Endometrial microvascular endothelial cells (primary cell): ENCODE measurements around the gene KLK3. TPM values are rescaled to one million over a fixed set of nuclear protein-coding genes. Genes with fewer than 3 reads are reported as not detected.

Experiments
- in situ Hi-C: cut with HindIII; loops from 2 replicates; pipeline ENCODE4 v1.10.0; 2017; ENCODE audit warnings: low sequenced_read_pairs, low pct_unique_long_range_greater_than_20kb; ENCODE audit errors: inconsistent ontology term
- total RNA-seq: library from RNA; depleted of rRNA; stranded (reverse); fragments of >200 nt; gene quantifications from one replicate; pipeline ENCODE4 v1.2.3, GENCODE V29; 2015; ENCODE audit errors: inconsistent ontology term

Gene KLK3
- total RNA-seq, 1 donor from 2014 or later, result not detected

DNA sequence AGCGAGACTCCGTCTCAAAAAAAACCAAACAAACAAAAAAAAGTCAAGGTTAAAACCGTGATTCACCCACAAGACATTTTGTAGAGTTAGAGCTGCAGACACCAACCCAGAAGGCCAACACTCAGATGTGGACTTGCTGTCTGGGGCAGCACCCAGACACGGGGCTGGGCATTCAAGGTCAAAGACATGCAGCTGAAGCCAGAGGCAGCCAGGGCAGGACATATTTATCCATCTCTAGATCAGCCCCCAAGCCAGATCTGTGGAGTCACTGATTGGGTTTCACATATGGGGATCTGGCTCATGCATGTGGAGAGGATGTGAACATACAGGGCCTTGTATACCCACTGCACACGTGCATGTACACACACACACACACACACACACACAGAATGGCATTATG is 24.9 kb upstream of the KLK3 start:
- in situ Hi-C loops, result no loop called here

DNA sequence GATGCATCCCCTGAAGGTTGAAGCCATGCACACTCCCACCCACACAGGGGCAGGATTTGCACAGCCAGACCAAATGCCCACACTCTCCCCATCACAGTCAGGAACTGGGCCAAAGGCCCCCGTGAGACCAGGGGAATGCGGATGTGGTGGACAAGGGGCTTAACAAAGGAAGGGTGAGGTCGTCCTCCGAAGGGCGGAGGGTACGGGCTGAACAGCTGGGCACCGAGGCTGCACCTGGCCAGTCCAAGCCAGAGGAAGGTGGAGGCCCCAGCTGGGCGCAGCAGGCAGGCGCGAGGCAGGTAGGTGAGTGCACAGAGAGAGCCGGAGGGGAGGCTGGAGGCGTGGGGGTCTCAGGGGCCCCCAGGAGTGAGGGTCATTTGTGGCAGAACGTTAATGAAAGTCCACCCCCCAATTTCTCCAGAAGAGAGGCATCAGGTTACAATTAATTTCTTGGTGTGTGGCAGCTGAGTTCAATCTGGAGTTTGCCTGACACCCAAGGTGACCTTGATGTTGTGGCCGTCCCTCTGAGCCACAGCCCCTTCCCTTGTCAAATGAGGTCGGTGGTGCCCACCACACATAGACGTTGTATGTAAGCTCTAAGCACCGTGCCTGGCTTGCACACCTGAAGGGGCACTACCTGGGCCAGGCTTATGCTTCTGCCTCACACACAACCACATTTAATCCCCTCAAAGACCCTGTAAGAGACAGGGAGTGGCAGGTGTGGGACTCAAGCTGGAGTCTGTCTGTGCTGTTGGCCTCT is 24.3 kb upstream of the KLK3 start:
- in situ Hi-C loops, result no loop called here

DNA sequence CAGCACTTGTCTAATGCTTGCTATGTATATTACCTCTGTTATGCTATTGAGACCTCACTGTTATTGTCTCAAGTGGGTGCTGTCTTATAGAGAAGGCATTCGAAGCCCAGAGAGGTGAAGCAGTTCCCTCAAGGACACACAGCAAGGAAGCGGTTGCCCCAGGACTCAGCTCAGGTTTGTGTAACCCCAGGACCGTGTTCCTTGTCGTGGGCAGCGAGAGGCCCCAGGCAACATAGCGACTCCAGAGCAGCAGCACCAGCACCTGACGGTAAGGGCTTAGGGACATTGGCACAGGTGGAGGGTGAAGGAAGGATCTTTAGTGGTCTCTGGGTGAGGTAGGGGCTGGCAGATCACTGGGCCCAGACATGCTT is 23.7 kb upstream of the KLK3 start:
- in situ Hi-C loops, result no loop called here

DNA sequence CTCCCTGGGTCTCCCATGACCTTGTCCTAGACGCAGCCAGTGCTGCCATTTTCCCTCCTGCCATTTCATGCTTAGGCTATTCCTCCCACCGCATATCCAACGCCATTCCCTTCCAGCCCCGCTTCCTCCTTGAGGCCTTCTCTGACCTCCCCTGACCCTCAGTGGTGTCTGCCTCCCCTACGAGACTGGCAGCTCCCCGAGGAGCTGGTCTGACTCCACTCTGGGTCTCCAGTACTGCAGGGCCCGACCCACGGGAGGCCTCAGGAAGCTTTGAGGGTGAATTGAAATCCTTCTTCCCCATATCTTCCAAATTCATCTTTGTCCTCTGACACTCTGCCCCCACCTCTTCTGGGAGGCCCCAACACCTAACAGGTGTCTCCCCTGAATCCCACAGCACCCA is 22.0 kb upstream of the KLK3 start:
- in situ Hi-C loops, result no loop called here

DNA sequence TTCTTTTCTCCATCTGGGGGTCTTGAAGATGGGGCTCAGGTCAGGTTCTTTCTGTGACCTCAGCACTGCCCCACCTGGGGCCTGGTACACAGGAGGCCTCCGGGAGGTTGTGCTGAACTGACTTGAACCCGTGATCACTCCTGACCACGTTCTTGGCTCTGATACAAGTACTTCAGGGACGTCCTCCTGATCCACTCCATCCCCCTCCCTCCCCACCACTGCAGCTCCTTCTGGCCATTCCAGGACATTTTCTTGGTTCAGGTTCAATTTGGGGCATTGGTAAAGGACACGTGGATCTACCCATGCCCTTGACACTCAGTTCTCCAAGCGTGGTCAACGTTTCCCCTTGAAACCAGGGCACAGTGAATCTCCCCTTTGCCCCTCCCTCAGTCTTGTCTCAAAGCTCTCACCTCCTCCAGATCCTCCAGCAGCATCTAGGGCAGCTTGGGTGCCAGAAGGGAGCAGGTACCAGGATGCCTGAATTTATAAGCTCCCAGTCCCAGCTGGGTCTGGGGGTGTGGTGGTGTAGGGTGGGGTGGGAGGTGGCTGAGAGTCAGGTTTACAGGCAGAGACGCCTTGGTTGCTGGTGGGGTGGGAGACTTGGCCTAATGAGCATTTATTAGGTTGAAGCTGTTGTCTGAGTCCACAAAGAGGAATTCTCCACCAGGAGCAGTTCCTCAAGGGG is 21.5 kb upstream of the KLK3 start, which contains the start of gene KLK15:
KLK15 (minus strand) TSS at position 458 of the 685 bp plus-strand sequence. CDS start 2,082 bp downstream, outside the sequence.
- in situ Hi-C loops, result no loop called here

DNA sequence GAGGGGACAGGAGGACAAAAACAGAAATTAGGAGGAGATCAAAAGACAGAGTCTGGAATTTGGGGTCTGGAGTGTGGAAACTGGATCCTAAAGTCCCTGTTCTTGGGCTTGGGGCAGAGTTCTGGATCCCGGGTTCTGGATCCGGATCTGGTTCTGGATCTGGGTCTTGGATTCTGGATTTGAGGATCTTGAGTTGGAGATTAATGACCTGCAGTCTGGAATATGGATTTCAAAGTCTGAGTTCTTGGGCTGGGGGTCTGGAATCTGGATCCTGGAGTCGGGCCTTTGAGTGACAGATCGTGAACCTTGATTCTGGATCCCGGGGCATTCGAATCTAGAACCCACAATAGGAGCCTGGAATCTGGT is 20.9 kb upstream of the KLK3 start:
- in situ Hi-C loops, result no loop called here

DNA sequence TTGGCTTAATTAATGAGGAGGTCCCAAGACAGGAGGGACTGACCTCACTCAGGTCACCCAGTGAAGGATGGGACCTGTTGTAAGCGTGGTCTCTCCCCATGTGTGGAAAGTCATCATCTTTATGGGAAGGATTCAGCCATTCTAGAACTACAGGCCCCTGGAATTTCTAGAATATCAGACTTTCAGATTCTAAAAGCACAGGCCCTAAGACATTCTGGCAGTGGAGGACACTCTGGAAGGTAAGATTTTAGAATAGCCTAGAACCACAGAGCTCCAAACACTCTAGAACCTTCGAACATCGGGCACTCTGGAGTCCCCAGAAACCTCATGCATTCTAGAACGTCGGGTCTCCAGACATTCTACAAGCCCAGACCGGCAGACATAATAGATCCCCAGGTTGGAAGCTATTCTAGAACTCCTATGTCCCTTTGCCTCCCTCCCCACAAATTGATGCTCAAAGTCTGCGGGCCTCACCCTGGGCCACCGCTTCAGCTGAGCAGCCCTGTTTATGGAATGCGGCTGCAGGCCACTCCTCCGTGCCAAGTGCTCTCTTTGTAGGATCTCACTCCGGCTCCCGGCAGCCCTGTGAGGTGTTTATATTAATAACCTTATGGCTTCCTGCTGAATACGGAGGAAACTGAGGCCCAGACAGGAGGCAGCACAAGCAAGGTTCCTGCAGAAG is 19.5 kb upstream of the KLK3 start:
- in situ Hi-C loops, result no loop called here

DNA sequence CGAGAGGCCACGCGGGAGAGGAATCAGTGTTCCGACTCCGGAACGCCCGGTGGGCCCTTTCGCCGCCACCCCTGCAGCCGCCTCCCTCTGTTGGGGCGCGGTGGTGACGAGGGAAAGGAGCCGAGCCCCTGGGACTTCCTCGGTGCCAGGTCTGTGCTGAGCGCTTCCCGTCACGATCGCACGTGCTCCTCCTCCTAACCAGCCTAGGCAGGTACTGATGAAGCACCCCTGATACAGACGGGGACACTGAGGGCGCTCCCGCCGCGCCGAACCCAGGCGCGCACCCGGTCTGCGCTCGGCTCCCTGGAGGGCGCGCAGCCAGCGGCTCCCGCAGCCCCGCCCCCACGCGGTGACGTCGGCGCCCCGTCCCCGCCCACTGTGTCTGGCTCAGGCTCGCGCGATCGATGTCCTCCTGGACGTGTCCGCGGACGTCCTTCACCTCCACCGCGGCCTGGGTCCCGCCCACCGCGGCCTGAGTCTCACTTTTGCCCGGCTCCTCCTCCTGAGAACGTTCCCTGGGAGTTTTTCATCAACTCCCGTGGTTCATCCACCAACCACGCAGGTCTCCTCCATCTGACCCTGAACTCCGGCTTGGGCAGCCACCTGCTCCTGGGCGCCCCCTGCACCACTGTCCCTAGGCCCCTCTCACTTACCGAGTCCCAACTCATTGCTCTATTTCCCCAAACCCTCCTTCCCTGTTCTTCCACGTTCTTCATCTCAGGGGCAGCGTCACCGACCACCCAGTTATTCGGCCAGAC is 18.8 kb upstream of the KLK3 start:
- in situ Hi-C loops, result no loop called here

DNA sequence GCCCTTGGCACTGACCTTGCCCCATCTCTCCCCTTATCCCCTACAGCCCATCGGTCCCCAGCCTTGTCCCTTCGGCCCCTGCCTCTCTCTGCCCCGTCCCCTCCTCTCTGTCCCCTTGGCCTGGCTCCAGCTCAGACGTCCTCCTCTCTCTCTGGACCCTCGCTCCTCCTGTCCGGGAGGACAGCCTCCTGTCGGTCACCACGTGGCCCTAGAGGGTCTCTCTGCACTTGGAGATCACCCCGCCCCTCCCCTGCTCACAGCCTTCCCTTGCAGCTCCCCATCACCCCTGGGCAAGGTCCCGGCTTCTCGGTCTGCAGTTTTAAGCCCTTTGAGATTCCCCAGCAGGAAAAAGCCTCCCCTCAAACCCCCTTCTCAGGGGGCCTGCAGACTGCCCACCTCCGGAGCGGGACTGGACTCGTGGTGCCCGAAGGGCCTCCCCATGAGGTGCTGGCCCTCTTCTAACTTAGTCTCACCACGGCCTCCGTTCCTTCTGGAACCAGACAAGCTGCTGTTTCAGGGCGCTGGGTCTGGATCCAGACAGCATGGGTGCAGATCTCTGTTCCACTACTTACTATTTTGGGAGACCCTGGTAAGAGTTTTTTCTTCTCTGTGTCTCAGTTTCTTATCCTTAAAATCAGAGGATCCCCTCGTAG is 18.0 kb upstream of the KLK3 start:
- in situ Hi-C loops, result no loop called here

DNA sequence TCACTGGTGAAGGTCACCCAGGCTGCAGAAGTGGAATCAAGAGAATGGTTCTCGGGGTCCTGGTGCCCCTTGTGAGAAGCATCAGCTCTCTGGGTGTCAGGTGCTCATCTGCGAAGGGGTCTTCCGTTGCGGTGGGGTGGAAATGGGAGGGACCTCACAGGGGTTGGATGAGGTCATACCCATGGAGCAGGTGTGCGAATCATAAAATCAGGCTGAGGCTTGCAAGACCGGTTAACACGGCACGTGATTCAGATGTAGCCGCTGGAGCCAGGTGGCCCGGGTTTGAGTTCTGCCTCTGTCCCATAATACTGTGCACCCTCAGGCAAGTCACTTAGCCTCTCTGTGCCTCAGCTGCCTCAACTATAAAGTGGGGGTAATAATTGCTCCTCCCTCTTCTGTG is 17.4 kb upstream of the KLK3 start:
- in situ Hi-C loops, result no loop called here

DNA sequence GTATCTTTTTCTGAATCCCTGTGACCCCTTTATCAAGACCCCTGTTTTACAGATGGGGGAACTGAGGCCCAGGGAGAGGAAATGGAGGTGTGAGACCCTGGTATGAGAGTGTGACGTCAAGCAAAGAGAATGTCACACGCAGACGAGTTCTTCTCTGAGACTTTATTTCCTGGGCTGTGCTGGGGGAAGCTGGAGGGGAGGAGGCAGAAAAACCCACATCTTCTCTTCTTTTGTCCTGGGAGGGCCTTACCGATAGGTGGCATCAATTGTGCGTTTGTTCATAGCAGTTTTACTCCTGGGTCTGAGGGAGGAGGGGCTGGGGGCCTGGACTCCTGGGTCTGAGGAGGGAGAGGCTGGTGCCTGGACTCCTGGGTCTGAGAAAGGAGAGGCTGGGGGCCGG is 16.5 kb upstream of the KLK3 start:
- in situ Hi-C loops, result no loop called here

DNA sequence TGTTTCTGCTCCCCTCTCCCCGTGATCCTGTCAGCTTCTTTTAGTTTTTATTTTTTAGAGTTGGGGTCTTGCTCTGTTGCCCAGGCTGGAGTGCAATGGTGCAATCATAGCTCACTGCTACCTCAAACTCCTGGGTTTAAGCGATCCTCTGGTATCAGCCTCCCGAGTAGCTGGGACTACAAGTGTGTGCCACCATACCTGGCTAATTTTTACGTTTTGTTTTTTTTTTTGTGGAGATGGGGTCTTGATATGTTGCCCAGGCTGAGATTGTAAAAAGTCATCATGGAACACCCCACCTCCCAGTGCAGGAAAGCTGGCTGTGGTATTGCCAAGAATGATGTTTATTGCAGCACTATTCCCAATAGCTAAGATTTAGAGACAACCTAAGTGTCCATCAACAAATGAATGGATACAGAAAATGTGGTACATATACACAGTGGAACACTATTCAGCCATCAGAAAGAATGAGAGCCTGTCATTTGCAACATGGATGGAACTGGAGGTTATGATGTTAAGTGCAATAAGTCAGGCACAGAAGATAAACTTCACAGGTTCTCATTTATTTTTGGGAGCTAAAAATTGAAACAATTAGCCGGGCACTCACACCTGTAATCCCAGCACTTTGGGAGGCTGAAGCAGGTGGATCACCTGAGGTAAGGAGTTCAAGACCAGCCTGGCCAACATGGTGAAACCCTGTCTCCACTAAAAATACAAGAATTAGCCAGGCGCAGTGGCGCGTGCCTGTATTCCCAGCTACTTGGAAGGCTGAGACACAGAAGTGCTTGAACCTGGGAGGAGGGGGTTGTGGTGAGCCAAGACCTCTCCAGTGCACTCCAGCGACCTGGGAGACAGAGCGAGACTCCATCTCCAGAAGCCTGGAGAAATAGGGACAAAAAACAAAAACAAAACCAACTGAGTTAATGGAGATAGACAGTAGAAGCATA is 14.7 kb upstream of the KLK3 start:
- in situ Hi-C loops, result no loop called here

DNA sequence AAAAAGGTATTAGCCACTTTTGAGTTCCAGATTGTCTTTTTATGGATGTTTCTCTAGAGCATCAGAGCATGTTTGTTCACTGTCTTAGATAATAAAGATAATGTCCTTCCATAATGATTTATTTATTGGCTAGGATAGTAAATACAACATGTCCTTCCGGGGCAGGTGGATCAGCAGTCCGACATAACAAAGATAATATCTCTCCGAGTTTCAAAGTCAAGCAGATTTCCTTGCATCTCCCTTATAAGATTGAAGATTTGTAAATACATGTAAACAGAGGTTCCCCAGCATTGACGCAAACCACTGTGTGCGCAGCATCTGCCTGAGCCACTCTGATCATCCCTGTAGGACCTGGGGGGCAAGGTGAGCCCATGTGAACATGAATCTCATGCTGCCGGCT is 12.6 kb upstream of the KLK3 start:
- in situ Hi-C loops, result no loop called here

DNA sequence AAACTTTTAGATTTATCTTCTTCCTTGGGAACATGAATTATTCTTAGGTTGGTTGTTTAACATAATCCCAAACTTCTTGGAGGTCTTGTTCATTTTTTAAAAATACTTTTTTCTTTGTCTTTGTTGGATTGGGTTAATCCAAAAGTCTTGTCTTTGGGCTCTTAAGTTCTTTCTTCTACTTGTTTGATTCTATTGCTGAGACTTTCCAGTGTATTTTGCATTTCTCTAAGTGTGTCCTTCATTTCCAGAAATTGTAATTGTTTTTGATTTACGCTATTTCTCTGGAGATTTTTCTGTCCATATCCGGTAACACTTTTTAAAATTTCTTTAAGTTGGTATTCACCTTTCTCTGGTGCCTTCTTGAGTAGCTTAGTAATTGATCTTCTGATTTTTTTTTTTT is 11.5 kb upstream of the KLK3 start:
- in situ Hi-C loops, result no loop called here

DNA sequence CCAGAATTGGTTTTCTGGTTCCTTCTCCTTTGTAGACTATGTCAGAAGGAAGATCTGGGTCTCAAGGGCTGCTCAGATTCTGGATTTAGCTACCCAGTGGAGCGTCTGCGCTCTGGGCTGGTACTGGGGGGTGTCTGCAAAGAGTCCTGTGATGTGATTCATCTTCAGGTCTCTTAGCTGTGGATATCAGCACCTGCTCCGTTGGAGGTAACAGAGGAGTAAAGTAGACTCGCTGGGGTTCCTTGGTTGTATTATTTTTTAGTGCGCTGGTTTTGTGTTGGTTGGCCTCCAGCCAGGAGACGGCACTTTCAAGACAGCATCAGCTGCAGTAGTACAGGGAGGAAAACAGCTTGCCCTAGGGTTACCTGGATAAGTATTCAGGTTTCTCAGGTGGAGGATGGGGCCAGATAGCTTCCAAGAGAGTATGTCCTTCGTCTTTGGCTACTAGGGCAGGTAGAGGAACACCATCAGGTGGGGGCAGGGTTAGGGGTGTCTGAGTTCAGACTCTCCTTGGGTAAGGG is 11.0 kb upstream of the KLK3 start:
- in situ Hi-C loops, result no loop called here

DNA sequence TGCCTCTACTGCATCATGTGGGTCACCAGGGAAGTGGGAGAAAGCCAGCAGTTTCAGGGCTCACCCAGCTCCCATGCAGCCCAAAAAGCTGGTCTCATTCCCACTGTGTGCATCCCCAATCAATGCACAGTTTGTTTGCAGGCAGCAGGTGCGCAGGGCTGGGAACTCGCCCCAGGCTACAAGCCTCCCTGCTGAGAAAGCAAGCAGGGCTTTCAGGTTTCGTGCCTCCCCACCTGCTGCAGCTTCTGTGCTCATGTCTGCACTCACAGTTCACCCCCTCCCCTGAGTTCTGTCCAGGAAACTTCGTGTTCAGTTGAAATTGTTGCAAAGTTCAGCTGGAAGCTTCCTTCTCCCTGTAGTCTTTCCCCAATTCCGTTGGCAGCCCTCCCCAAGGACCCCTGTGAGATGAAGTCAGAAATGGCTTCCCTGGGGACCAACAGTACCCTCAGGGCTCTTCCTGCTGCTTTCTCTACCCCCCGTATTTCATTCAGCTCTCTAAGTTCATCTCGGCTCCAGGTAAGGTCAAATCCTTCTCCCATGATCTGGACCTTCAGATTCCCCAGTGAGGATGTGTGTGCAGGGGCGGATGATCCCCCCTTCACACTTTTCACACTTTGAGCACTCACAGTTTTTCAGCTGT is 10.3 kb upstream of the KLK3 start:
- in situ Hi-C loops, result no loop called here

DNA sequence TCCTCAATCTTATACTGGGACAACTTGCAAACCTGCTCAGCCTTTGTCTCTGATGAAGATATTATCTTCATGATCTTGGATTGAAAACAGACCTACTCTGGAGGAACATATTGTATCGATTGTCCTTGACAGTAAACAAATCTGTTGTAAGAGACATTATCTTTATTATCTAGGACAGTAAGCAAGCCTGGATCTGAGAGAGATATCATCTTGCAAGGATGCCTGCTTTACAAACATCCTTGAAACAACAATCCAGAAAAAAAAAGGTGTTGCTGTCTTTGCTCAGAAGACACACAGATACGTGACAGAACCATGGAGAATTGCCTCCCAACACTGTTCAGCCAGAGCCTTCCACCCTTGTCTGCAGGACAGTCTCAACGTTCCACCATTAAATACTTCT is 4.0 kb upstream of the KLK3 start:
- in situ Hi-C loops, result no loop called here
